ENCODE results near the gene LIPH. TPM values are rescaled to one million over a fixed set of nuclear protein-coding genes. Genes with fewer than 3 reads are reported as not detected.

The LIPH gene
- total RNA-seq, 1 donor from 2014 or later, result 6.6 TPM

- DNase-seq, result no peak
Observed at GRCh38 chr3:185539934-185540333, 12.5 kb downstream of the LIPH start.

- DNase-seq, result peak; percentile 2
Observed at GRCh38 chr3:185537369-185537970, 14.9 kb downstream of the LIPH start.

- no peak for DNase-seq
Observed at GRCh38 chr3:185534511-185534910, 17.9 kb downstream of the LIPH start.

- DNase-seq, result no peak
Observed at GRCh38 chr3:185532901-185533300, 19.5 kb downstream of the LIPH start.

- no peak for DNase-seq
Observed at GRCh38 chr3:185530856-185531255, 21.5 kb downstream of the LIPH start.

- no peak for DNase-seq
Observed at GRCh38 chr3:185528532-185528931, 23.9 kb downstream of the LIPH start.

GRCh38 chr3:185527364-185527763, 25.0 kb downstream of the LIPH start:
- DNase-seq, result no peak

GRCh38 chr3:185526349-185526951, 25.9 kb downstream of the LIPH start:
- no peak for DNase-seq

GRCh38 chr3:185521349-185522138, 30.8 kb downstream of the LIPH start:
- DNase-seq, result no peak

- no peak for DNase-seq
Observed at GRCh38 chr3:185519021-185519420, 33.4 kb downstream of the LIPH start.

GRCh38 chr3:185517387-185518130, 34.8 kb downstream of the LIPH start:
- DNase-seq, result no peak

- DNase-seq, result no peak
Observed at GRCh38 chr3:185511711-185512110, 40.7 kb downstream of the LIPH start.

- no peak for DNase-seq
Observed at GRCh38 chr3:185508335-185508991, 43.9 kb downstream of the LIPH start.

GRCh38 chr3:185507883-185508282, 44.5 kb downstream of the LIPH start:
- no peak for DNase-seq

- DNase-seq, result no peak
Observed at GRCh38 chr3:185504636-185505035, 47.8 kb downstream of the LIPH start.

GRCh38 chr3:185503521-185503920, 48.9 kb downstream of the LIPH start:
- DNase-seq, result no peak

GRCh38 chr3:185502987-185503386, 49.4 kb downstream of the LIPH start:
- no peak for DNase-seq

- DNase-seq, result peak; percentile 84
Observed at GRCh38 chr3:185498503-185499396, 53.6 kb downstream of the LIPH start, which contains the start of gene TMEM41A. Gene TMEM41A (minus strand): TSS chr3:185499035. CDS start chr3:185498961, 74 bp downstream.

- DNase-seq, result no peak
Observed at GRCh38 chr3:185490241-185490640, 62.1 kb downstream of the LIPH start.

- no peak for DNase-seq
Observed at GRCh38 chr3:185489462-185489861, 62.9 kb downstream of the LIPH start.

GRCh38 chr3:185488465-185488864, 63.9 kb downstream of the LIPH start:
- no peak for DNase-seq
